ENCODE measurements around the gene NFASC.

DNA sequence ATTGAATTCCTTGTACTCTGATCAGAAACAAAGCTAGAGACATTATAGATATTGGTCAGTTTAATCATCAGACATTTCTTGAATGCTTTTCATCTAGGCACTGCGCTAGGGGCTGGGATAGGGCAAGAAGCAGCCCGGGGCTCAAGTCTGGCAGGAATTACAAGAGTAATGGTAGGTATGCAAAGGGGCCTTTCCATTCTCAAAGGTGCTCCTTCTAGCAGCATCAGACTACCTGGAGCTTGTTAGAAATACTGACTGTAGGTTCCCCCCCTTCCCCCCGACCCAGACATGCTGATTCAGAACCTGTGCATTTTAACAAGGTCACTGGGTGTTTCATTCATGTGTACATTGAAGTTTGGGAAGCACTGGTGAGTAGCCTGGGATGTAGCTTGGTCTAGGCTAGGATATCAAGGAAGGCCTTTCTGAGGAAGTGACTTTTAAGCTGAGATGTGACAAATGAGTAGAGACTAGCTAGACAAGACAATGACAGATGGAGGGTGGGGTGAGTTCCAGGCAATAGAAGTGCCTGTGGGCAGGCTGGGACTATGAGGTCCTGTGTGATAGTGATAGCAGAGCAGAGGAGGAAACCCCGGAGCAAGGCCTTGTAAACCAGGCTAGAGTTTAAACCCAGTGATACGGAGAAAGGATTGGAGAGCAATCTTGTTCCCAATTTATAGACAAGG lies 26.3 kb downstream of the NFASC start:
- no peak for TF ChIP-seq EZH2 (IDR thresholded peaks at IDR 0.05; ENCODE audit: insufficient read depth, poor library complexity, severe bottlenecking)
- TF ChIP-seq EZH2phosphoT487 (IDR thresholded peaks at IDR 0.05; ENCODE audit: insufficient read depth, low read depth), result no peak

Data from GM23248 (cell line).